HG02981 (cell line): Measurements from ENCODE around the gene TMTC2.

Experiments
- ATAC-seq: cut with Tn5 transposase; IDR thresholded peaks from one replicate; pipeline ENCODE4 v1.9.1; 2021; ENCODE audit warnings: mild to moderate bottlenecking, moderate library complexity; ENCODE audit not compliant: unreplicated experiment

Gene TMTC2

DNA sequence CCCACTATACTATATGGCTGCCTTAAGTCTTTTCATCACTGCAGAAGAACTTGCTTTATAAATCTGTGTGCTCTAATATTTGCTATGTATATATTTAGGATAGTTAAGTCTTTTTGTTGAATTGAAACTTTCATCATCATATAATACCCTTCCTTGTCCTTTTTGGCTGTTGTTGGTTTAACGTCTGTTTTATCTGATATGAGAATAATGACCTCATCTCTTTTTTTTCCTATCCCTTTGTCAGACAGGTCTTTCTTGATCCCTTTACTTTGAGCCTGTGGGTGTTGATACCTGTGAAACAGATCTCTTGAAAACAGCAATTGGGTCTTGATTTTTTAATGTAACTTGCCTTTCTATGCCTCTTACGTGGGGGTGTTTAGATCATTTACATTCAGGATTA is 316.3 kb downstream of the TMTC2 start:
- no peak for ATAC-seq

DNA sequence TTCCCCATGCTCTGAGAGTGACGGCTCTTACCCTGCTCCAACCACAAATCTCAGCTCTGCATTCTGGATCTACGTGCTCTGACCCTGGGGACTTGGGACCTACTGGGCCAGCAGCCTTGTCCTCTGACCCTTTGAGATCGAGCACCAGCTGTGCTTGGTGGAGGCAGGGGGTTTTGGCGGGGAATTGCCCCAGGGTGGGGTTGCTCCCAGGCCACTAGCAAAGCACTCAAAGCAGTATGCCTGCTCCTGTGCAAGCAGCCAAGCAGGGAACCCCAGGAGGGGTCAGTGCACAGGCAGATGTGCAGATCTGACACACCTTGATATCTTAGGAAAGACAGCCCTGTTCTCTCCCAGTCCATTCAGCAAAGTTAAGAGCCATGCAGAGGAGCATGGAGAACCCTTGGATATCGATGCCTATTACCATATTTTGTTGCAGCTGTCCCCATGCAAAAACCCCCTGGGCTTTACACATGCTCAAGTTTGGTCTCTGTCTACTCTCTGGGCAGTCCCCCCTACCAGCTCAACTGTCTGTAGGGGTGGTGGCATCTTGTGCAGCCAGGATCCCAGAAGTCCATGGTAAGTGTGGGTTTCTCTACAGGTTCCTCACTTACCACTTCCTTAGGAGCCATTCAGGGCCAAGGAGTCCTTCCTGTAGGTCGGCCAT is 319.0 kb downstream of the TMTC2 start:
- ATAC-seq: peak; percentile 52

DNA sequence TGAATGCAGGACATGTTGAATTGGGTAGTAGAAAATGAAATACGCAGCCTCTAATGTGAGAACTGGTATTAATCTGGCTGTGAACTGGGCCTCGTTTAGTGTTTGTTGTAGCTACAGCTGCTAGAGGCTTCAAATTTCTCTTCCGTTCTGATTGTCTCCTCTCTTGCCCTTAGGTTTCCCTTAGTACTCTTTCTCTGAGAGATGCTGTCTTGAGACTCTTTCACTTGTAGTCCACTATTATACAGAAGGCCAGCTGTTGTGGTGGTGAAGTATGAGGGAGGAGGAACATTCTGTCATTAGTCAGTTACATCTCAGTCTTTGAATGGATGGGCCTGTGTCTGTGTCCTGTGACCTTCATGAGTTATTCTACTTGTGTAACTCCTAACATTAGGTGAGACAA is 322.0 kb downstream of the TMTC2 start:
- ATAC-seq: no peak

DNA sequence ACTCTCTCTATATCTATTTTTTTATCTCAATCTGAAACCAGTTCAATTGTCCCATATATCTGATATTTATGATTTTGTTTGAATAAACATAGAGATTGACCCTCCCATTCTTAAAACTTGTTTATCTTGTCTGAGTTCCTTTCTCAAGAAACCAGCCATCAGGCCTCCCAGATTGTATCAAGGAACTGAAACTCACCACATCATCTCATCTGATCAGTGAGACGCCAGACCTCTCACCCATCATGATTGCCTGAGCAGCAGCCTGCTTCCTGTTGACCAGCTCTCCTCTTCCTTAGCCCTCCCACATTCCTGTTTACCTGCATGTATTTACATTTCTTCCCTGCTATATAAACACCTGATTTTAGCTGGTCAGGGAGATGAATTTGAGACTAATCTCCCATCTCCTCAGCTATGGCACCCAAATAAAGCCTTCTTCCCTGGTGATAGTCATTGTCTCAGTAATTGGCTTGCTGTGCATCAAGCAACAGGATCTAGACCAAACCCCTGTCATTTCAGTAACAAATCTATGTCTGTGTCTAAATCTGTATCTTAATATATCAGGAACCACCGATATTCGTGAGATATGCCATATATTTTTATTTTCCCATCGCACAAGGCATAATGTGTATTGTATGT is 323.6 kb downstream of the TMTC2 start:
- no peak for ATAC-seq

DNA sequence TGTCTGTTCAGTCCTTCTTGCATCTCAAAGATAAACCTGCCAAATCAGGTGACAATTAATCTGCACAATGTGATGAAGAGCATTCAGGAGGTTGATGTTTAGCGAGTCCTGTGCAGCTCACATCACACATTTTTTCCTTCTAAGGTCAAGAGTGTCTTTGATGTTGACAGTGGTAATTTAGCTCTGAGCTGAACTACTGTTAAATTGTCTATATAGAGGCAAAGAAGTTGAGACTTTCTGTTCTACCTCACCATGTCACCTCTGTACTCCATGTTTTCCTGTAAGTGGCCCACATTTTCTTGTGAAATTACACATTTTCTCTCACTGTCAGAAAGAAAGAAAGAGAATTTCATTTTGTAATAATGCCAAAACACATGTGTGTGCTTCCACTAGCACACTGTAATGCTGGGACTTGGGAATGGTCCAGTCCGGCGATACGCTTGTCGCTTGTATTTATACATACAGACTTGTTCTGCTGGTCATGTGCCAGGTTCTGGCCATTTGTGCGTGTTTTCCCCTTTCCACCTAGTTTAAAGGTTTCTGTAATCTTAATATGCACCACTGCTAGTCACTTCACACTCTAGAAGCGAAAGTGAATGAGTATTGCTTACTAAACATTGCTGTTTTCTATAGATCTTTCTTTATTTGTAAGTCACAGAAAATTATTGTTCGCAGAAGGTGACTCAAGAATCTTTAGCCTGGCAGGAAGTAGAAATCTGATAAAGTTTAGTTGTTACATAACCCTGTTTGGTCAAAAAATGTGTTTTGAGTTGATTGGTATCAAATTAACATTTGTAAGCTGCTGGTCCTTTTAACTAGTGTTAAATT is 328.9 kb downstream of the TMTC2 start:
- no peak for ATAC-seq

DNA sequence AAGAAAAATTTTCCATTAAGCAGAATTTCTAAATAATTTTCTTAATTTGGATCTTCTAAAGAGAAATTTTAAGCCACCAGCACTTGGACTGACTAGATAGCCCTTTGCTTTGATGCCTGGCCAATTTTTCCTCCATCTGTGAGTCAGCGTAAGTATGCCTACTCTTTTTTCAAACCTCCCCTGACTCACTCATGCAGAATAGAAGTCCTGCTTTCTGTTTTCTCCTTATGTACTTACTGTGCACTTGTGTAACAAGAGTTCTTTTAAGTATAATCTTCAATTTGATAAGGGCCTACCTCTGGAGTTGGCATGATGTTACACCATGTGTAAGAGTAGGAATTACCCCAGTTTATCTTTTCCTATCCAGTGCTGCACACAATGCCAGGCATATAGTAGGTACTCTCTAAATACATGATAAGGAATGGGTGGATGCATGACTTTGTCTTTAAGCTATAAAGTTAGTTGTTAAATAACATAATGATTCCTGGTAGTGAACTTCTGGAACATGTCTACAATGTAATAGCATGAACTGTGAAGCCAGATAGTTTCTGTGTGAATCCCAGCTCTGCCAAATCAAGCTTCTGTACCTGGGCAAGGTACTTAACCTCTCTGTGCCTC is 329.6 kb downstream of the TMTC2 start:
- ATAC-seq: no peak

DNA sequence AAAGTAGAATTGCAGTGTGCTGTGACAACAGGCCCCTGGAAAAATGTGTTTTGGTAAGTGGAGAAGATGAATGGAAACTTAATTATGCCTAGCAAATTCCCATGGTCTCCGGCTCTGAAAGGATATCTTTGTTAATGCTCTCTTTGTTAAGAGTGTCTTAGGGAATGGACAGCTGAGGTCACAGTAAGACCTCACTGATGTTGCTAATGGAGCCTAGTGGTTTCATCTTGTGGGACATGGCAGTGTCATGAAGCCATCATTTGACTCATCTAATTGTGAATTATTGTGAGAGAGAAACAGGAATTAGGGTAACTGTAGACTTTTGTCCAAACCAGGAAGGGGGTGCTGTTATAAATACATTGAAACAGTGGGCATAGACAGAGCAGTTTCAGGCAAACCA is 330.3 kb downstream of the TMTC2 start:
- ATAC-seq: no peak

DNA sequence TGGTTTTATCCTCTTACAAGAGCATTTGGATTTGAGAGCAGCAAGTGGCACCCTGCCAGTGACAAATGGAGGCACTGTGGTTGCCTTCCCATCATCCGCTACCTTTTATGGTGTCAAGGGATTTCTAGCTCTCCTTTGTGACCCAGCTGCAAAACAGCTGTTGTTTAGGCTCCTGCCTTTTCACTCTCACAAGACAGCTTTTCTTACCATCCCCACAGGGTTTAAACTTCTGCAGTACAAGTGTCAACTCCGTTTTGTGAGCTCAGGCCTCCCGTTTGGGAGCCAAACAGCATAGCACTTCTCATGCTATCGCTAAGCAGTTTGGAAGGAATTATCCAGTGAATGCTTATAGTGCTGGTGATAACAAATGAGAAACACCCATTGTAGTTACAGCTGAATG is 331.4 kb downstream of the TMTC2 start:
- no peak for ATAC-seq

DNA sequence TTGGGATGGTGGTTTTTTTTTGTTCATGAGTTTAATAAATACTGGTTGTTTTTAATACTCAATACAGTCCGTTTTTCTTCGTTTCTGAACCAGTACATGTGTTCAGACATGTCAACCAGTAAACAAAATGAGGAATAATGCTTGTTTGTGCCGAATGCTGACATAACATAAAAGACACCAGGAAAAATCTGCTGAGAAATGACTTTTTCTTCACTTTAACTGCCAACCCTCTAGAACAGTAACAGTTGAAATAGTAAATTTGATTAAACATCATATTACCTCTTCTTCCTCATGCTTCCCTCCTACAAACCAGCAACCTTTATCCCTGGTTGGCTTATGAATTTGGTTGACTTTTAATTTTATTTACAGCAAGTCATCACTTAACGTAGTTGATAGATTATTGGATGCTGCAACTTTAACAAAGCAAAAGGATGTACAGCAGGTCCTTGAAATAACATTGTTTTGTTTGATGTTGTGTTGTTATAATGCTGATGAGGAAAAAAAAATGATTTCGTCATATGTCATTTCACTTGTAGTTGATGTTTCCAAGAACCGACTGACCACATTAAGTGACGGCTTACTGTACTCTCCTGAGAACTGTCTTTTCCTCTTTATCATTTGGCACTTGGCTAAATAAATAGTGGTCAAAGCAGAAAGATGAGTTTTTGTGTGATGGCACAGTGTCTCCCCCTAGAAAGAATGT is 340.5 kb downstream of the TMTC2 start:
- ATAC-seq: no peak

DNA sequence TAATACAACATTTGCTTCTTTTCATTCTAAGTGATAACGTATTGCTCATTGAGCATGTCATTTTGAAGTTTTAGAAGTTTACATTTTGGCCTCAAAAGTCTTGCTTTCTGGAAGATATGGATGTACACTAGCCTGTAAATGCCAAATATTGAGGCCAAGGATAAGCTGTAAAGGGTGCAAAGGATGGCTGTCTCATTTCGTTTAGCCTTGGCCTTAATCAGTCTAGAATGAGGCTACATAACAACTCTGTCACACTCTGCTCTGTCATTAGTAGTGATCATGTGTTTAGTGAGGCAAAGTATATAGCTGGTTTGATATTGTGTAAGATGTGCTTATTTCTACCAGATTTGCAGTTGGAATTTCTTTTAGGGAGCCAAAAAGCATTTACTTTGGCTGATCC is 344.5 kb downstream of the TMTC2 start:
- ATAC-seq: no peak

DNA sequence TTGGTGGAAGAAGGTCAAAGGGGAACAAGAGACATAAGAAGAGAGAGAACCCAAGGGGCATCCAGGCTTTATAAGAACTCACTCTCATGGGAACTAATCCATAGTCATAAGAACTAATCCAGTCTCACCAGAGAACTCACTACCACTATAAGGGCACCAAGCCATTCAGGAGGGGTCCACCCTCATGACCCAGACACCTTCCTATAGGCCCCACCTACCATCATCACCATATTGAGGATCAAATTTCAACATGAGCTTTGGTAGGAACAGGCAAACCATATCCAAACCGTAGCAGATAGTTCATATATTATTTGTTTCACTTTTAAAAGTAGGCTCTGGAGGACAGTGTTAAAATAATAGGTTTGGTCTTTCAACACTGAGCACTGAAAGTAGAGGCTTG is 350.1 kb downstream of the TMTC2 start:
- ATAC-seq: no peak

DNA sequence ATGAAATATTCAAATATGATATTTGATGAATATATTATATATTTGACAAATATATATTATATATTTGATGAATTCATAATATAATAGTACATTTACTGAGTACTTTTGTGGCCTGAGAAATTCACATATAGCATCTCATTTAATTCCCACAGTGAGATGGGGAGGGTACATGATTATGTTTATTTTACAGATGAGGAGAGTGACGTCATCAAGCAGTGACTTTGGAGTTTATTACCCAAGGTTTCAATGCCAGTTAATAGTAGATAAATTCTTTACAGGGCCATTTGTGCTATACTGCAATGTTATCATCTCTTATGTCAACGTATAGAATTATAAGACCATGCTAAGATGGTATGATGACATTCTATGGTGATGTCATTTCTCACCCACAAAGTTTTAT is 352.7 kb downstream of the TMTC2 start:
- ATAC-seq: no peak

DNA sequence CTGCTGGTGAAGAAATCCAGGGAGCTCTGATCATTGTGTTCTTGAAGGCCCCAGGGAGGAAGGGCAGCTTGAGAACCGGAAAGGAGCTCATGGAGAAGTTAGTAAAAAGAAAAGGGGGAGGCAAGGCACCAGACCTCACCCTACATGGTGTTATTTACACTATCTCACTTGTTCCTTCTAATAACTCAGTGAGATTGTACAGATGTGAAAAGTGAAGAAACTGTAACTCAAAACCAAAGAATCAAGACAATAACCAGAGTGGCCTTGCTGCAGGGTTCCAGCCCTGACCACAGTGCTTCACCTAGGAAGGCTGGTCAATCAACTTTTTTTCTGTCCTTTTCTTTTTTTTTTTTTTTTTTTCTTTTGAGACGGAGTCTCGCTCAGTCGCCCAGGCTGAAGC is 353.6 kb downstream of the TMTC2 start:
- no peak for ATAC-seq

DNA sequence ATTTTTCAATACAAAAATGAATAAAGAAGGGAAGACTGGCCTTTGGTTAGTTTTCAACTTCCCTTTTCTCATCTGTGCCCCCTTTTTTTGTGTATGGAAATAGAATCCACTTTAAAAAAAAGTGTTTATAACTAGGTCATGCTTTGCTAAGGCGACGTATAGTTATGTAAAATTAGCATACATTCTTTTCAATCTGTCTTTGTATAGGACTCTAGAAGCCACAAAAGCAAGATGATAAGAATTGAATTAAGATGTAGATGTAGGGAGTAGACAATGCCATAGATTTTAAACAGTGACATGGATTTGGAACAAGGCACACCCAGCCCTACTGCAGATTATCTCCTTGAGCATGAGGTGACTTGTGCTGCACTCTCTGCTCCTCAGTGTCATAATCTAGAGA is 354.3 kb downstream of the TMTC2 start:
- no peak for ATAC-seq

DNA sequence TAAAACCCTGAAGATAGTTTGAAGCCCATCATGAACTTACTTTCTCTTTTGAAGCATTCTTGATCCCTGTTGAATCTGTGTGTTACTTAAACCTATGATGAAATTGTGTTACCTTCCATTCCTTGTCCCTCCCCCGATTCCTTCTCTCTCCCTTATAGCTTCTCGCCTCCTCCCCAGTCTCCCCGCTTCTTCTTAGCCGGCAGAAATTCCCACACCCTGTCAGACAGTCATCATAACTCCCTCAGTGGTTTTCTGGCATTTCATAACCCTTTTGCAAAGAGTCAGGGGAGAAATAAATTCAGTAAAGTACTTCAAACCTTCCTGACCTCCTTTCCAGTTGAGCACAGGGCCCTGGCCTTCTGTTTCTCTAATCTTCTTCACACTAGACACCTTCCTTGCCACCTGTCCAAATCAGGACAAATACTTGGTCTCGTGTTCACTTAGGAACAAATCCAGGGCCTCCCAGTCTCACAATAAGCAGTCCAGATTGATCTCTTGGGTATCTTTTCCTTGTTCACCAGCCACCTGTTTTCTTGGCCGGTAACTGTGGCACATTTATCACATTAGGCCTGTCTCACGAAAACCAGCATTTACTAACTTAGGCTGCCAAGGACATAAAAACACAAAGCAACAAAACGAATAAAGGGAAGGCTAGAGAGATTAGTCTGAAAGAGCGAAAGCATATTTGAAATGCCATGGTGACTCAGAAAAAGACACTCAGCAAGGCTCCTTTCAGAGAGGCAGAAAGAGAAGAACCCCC is 355.9 kb downstream of the TMTC2 start:
- no peak for ATAC-seq

DNA sequence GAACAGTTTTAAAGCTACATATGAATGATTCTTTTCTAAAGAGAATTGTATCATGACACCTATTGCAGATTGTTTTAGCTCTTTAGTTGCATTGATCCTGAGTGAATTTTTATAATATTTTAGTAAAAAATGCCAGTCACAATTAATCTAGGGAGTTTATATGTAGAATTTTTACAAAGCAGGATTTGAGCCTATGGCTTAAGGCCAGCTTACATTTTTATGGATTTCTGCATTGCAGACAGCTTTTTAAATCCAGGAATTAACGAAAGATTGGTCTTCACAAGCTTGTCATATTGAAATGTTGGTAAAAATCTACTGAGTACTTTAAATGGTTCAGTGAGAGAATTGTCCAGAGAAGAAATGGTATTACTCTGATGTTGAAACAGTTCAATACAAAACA is 358.0 kb downstream of the TMTC2 start:
- ATAC-seq: no peak

DNA sequence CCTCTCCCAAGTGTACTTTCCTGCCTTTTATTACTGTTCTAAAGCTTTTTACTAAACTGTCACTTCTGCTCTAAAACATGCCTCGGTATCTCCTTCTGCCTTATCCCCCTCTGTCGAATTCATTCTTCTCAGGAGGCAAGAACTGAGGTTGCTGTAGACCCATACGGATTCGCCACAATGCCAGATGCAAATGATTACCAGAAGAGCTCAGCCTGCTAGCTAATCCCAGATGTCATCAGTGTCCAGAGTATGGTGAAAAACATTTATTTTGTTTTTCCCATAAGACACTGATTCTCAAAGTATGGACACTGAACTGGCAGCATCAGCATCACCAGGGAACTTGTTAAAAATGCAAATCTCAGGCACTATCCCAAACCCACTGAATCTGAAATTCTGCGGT is 359.3 kb downstream of the TMTC2 start:
- no peak for ATAC-seq

DNA sequence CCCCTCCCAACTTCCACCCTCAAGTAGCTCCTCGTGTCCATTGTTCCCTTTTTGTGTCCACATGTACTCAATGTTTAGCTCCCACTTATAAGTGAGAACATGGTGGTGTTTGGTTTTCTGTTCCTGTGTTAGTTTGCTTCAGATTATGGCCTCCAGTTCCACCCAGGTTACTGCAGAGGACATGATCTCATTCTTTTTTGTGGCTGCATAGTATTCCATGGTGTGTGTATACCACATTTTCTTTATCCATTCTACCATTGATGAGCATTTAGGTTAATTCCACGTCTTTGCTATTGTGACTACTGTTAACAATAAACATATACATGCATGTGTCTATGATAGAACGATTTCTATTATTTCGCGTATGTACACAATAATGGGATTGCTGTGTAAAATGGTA is 362.6 kb downstream of the TMTC2 start:
- ATAC-seq: no peak

DNA sequence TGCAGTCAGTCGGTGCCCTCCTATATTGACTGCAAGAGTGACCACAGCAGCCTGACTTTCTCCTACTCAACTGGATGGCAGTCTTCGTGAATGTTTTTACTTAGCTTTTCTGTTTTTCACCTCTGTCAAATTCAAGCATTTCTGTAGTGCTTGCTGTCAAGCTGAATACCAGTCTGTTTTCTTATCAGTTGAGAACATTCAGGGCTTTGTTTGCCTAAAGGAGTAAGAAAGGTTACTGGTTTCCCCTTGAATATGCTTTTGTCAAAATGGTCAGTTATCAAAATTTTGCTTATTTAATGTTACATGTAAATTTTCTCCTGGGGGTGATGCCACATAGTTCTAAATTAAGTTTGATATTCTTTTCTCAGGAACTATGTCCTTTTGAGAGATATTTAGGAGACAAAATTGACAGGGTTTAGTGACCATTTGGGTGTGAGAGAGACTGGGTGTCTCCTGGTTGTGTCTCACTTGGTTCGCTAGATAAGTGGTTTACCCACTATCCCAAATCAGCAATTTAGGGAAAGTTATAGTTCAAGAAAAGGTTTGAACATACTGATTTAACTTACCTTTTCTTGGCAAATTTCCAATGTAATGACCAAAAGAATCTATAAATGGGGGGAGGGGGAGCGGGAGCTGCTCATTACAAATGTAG is 366.3 kb downstream of the TMTC2 start:
- no peak for ATAC-seq

DNA sequence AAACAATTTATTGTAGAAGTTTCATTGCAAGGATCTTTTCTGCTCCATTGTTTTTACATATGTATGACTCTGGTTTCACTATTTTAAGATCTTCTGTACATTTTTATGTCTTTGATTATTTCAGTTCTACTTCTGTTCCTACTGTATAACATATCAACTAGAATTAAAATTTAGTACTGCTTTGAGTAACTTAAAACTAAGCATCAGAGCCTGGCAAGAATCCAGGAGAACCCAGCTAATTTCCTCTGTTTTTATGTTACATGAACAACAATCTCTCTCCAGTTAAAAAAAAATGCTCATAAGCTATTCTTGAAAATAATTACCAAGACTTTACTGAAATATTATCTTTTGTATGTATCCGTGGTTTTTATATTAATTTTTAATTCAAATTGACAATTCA is 370.7 kb downstream of the TMTC2 start:
- ATAC-seq: no peak
